Measurements from ENCODE around the gene CLMN.

GRCh38 chr14:95236221-95236620, 83.5 kb downstream of the CLMN start:
- TF ChIP-seq CTCF (IDR thresholded peaks at IDR 0.05) (no peak), POLR2AphosphoS5 (IDR thresholded peaks at IDR 0.05; ENCODE audit: insufficient read depth in 1 of 2, low read depth in 1 of 2) (no peak)

Data from vagina (tissue), 2 donors.